SK-N-SH (cell line): ENCODE results near the gene CSKMT. TPM values are rescaled to one million over a fixed set of nuclear protein-coding genes. Genes with fewer than 3 reads are reported as not detected.

Experiments used
- CTCF ChIA-PET: fragments of 300-600, 350-600 bp; formaldehyde crosslinking; extraction: SDS; loops from one replicate; lab custom pipeline; 2021; lab: Yijun Ruan, JAX
- POLR2A ChIA-PET: fragments of 350-600 bp; sonication (Branson Sonifier 250); formaldehyde crosslinking; extraction: SDS; loops from one replicate; lab custom pipeline; 2020; ENCODE audit warnings: antibody characterized with exemption, inconsistent platforms; lab: Yijun Ruan, JAX
- DNase-seq: peaks from one replicate; pipeline ENCODE4 v3.0.0; 2012
- H2AFZ ChIP-seq: fragments of 200-600 bp; sonication (generic); 2 replicates; pipeline ENCODE4 v1.8.1; 2016; ENCODE audit warnings: antibody characterized with exemption, mild to moderate bottlenecking, low read depth
- H3F3A ChIP-seq: fragments of 200-600 bp; sonication (generic); replicated peaks from 2 replicates; pipeline ENCODE3; 2016; ENCODE audit warnings: antibody characterized with exemption, mild to moderate bottlenecking; ENCODE audit not compliant: insufficient read depth
- H3K27ac ChIP-seq, 2 experiments: fragments of 200-500 bp in 1 of 2; fragments of 200-600 bp in 1 of 2; sonication (Bioruptor generic) in 1 of 2; sonication (generic), shearing (Covaris generic) in 1 of 2; 2 replicates each; pipeline versions ENCODE4 v1.5.1 to v1.6.1; 2014 to 2016; ENCODE audit warnings: low read depth in 2 of 2, inconsistent platforms in 1 of 2, low read length in 1 of 2, mild to moderate bottlenecking in 1 of 2, mixed read lengths in 1 of 2
- H3K27me3 ChIP-seq: fragments of 200-600 bp; sonication (generic), shearing (Covaris generic); 2 replicates; pipeline ENCODE4 v1.6.1; 2016; ENCODE audit warnings: mixed run types; ENCODE audit not compliant: insufficient read depth
- H3K36me3 ChIP-seq, 2 experiments: fragments of 200-500 bp in 1 of 2; fragments of 200-600 bp in 1 of 2; sonication (Bioruptor generic) in 1 of 2; sonication (generic) in 1 of 2; replicated peaks in 1 of 2; 2 replicates each; pipeline versions ENCODE3 to v1.5.1; 2014 to 2016; ENCODE audit warnings: low read length in 1 of 2, mild to moderate bottlenecking in 1 of 2; ENCODE audit not compliant: insufficient read depth in 2 of 2, control insufficient read depth in 1 of 2
- H3K4me1 ChIP-seq, 2 experiments: fragments of 200-500 bp in 1 of 2; fragments of 200-600 bp in 1 of 2; sonication (Bioruptor generic) in 1 of 2; sonication (generic), shearing (Covaris generic) in 1 of 2; 2 replicates each; pipeline versions ENCODE4 v1.5.1 to v1.6.1; 2014 to 2016; ENCODE audit warnings: low read depth in 1 of 2, low read length in 1 of 2, mixed run types in 1 of 2; ENCODE audit not compliant: insufficient read depth in 2 of 2, control insufficient read depth in 1 of 2
- H3K4me2 ChIP-seq: fragments of 200-600 bp; sonication (generic), shearing (Covaris generic); 2 replicates; pipeline ENCODE4 v1.6.1; 2017; ENCODE audit warnings: mixed run types
- H3K4me3 ChIP-seq, 2 experiments: fragments of 200-500 bp in 1 of 2; fragments of 200-600 bp in 1 of 2; sonication (Bioruptor generic) in 1 of 2; sonication (generic), shearing (Covaris generic) in 1 of 2; 2 replicates each; pipeline versions ENCODE4 v1.5.1 to v1.8.1; 2014 to 2016; ENCODE audit warnings: low read depth in 2 of 2, inconsistent platforms in 1 of 2, low read length in 1 of 2, mild to moderate bottlenecking in 1 of 2, mixed read lengths in 1 of 2, moderate library complexity in 1 of 2
- H3K79me2 ChIP-seq: fragments of 200-600 bp; sonication (generic); 2 replicates; pipeline ENCODE4 v1.8.1; 2017; ENCODE audit warnings: mild to moderate bottlenecking; ENCODE audit not compliant: insufficient read depth
- H3K9ac ChIP-seq: fragments of 200-600 bp; sonication (generic); 2 replicates; pipeline ENCODE4 v1.6.1; 2017; ENCODE audit warnings: mixed run types
- H3K9me2 ChIP-seq: fragments of 200-600 bp; sonication (generic); 2 replicates; pipeline ENCODE4 v1.6.1; 2017; ENCODE audit warnings: mixed run types
- H3K9me3 ChIP-seq: fragments of 200-600 bp; sonication (generic); 2 replicates; pipeline ENCODE4 v1.6.1; 2017; ENCODE audit warnings: mixed run types, mild to moderate bottlenecking, moderate library complexity
- H4K20me1 ChIP-seq: fragments of 200-600 bp; sonication (generic); 2 replicates; pipeline ENCODE4 v1.6.1; 2017; ENCODE audit warnings: mild to moderate bottlenecking, mixed run types; ENCODE audit not compliant: insufficient read depth
- CHD2 ChIP-seq: fragments of 150-350 bp; IDR thresholded peaks from 2 replicates; pipeline ENCODE4 v1.6.1; 2018; ENCODE audit warnings: low read length; ENCODE audit not compliant: partially characterized antibody
- EZH2phosphoT487 ChIP-seq: fragments of 200-600 bp; sonication (generic); IDR thresholded peaks from 2 replicates; pipeline ENCODE4 v1.6.1; 2017; ENCODE audit warnings: low read depth, mixed run types, mild to moderate bottlenecking, antibody characterized with exemption, moderate library complexity, borderline replicate concordance
- FOXM1 ChIP-seq: IDR thresholded peaks from 2 replicates; pipeline ENCODE4 v1.4.0; 2012; ENCODE audit warnings: low read depth, mild to moderate bottlenecking
- NFIC ChIP-seq: IDR thresholded peaks from 2 replicates; pipeline ENCODE4 v1.4.0; 2012; ENCODE audit warnings: borderline replicate concordance
- NRF1 ChIP-seq: IDR thresholded peaks from 2 replicates; pipeline ENCODE4 v1.6.1; 2012; ENCODE audit warnings: low read depth, mild to moderate bottlenecking, low read length
- RCOR1 ChIP-seq: fragments of 150-350 bp; IDR thresholded peaks from 2 replicates; pipeline ENCODE4 v1.6.1; 2017; ENCODE audit warnings: antibody characterized with exemption, low read length
- YY1 ChIP-seq: IDR thresholded peaks from 2 replicates; pipeline ENCODE4 v1.4.0; 2012; ENCODE audit warnings: low read depth, mild to moderate bottlenecking
- WGBS: methylation state at CpG from one replicate; pipeline ENCODE4 v1.1.6; 2017; ENCODE audit warnings: low lambda C conversion rate; 5-methylcytosine and 5-hydroxymethylcytosine counted together
- polyA plus RNA-seq, 3 experiments: library from polyadenylated mRNA; depleted of rRNA; stranded (reverse); fragments of >200 nt; gene quantifications; 2 replicates each; pipeline ENCODE4 v1.2.3, GENCODE V29; 2012
- TF ChIP-seq, protein P1 (sequence below): IDR thresholded peaks from 2 replicates; pipeline ENCODE4 v1.4.0; 2012; ENCODE audit warnings: low read depth
- TF ChIP-seq, protein P2 (sequence below): fragments of 150-350 bp; IDR thresholded peaks from 2 replicates; pipeline ENCODE4 v1.6.1; 2017; ENCODE audit warnings: antibody characterized with exemption, low read length, low read depth, borderline replicate concordance
- TF ChIP-seq, protein P3 (sequence below): fragments of 150-350 bp; IDR thresholded peaks from 2 replicates; pipeline ENCODE4 v1.6.1; 2016; ENCODE audit warnings: mild to moderate bottlenecking, low read depth, low read length
- TF ChIP-seq, protein P4 (sequence below): IDR thresholded peaks from 2 replicates; pipeline ENCODE4; 2012

CSKMT gene
- polyA plus RNA-seq, 1 of the 3 experiments (the other 2 are of a cell fraction) = 11.1 TPM

DNA sequence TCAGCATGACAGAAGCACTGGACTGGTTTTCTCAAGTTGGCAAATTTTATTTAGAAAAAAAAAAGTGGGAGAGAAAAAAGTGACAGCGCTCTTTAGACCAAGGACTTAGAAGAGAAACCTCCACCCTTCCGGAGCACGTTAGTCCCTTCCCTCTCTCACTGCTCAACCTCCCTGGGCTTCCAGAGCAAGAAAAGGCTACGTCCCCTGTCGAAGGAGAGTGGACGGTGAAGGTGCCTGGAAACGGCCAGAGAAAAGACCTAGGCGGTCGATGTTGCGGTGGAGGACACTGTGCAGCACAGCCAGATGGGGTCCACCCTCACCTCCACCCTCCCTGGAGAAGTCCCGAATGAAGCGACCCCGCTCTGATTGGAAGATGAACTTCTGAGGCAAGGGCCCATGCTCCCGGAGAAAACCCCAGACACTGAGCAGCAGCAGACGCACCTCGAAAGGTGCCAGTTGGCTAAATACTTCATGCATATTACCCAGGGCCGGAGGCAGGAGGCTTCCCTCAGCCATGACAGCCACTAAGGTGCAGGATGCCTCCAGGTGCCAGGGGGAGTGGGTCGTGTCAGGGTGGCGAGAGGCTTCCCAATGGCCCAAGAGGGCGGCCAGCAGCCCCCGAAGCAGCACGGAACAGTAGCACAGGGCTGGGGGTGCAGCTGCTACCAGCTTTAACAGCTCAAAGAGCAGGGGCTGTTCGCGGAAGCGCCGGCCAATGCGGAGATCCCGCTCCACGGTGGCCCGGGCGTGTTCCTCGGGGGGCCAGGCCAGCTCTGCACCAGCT is 18.1 kb upstream of the CSKMT start (continued):
- TF ChIP-seq, protein P1, sequence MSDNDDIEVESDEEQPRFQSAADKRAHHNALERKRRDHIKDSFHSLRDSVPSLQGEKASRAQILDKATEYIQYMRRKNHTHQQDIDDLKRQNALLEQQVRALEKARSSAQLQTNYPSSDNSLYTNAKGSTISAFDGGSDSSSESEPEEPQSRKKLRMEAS = no peak
- no peak for TF ChIP-seq FOXM1
- TF ChIP-seq, protein P2, sequence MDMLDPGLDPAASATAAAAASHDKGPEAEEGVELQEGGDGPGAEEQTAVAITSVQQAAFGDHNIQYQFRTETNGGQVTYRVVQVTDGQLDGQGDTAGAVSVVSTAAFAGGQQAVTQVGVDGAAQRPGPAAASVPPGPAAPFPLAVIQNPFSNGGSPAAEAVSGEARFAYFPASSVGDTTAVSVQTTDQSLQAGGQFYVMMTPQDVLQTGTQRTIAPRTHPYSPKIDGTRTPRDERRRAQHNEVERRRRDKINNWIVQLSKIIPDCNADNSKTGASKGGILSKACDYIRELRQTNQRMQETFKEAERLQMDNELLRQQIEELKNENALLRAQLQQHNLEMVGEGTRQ = no peak
- no peak for TF ChIP-seq NRF1
- TF ChIP-seq, protein P3, sequence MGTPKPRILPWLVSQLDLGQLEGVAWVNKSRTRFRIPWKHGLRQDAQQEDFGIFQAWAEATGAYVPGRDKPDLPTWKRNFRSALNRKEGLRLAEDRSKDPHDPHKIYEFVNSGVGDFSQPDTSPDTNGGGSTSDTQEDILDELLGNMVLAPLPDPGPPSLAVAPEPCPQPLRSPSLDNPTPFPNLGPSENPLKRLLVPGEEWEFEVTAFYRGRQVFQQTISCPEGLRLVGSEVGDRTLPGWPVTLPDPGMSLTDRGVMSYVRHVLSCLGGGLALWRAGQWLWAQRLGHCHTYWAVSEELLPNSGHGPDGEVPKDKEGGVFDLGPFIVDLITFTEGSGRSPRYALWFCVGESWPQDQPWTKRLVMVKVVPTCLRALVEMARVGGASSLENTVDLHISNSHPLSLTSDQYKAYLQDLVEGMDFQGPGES = no peak

DNA sequence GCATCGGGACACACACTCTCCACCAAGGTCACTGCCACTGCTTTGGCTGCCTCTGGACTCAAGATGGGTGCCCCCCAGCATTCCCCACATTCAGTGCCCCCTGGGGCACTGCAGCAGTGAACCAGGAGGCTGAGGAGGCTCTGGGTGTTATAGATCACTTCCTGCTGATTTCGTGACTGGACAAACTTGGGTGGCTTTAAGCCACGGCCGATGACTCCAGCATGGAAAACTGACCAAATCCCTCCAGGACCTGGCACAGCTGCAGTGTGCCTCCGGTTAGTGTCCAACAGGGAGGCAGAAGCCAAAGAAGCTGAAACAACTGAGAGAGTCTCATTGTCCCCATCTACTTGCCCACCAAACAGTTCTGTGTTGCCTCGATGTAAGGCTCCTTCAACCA is 17.5 kb upstream of the CSKMT start:
- CTCF ChIA-PET = interaction anchor here (1.2 to 2.4 kb wide), 5 partner anchors 56 to 253 kb away, joined by 3 to 10 read pairs (median 4); partner anchors contain the start of genes SLC3A2 and TUT1
- H3K9me2 ChIP-seq = no peaks in the 10 kb centered on the region
- peaks cover 21 to 25% of the 10 kb centered on the region in 2 experiments for H3K36me3 ChIP-seq
- H3K79me2 ChIP-seq = peaks cover 63% of the 10 kb centered on the region
- peaks cover 7 to 13% of the 10 kb centered on the region in 2 experiments; a peak in 2 of 4 replicates for H3K4me1 ChIP-seq
- no peak overlapping the region for H3K4me2 ChIP-seq
- TF ChIP-seq YY1 = no peak
- TF ChIP-seq FOXM1 = no peak
- TF ChIP-seq, protein P4, sequence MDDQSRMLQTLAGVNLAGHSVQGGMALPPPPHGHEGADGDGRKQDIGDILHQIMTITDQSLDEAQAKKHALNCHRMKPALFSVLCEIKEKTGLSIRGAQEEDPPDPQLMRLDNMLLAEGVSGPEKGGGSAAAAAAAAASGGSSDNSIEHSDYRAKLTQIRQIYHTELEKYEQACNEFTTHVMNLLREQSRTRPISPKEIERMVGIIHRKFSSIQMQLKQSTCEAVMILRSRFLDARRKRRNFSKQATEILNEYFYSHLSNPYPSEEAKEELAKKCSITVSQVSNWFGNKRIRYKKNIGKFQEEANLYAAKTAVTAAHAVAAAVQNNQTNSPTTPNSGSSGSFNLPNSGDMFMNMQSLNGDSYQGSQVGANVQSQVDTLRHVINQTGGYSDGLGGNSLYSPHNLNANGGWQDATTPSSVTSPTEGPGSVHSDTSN = no peak
- TF ChIP-seq RCOR1 = no peak
- TF ChIP-seq EZH2phosphoT487 = no peak
- TF ChIP-seq, protein P3 = no peak
- TF ChIP-seq CHD2 = no peak
- no peak for TF ChIP-seq NFIC
- no peaks in the 10 kb centered on the region for H3K9me3 ChIP-seq
- DNase-seq = no peak
- H4K20me1 ChIP-seq = 0 out of 2 replicates have a peak, but pooled peaks cover 5% of the 10 kb centered on the region
- no peaks in the 10 kb centered on the region for H3K27me3 ChIP-seq
- H2AFZ ChIP-seq = no peak overlapping the region
- H3F3A ChIP-seq = peaks cover 5% of the 10 kb centered on the region
- POLR2A ChIA-PET = interaction anchor here (1.3 to 7.3 kb wide), 2 partner anchors 17 to 56 kb away, joined by 6 to 52 read pairs; partner anchors contain the start of genes C11orf98, CSKMT and TUT1
- WGBS = 71% methylated on average over 2 of the region's 6 CpGs
- no peak overlapping the region for H3K9ac ChIP-seq
- H3K27ac ChIP-seq = no peak overlapping the region
- H3K4me3 ChIP-seq = no peak overlapping the region
